ENCODE data around the gene RTP1.
"Not testable (repeated sequence)": the region's sequence is repeated elsewhere in the genome, so short reads cannot be mapped to it uniquely, and the experiment has no call there.

The RTP1 gene, protein sequence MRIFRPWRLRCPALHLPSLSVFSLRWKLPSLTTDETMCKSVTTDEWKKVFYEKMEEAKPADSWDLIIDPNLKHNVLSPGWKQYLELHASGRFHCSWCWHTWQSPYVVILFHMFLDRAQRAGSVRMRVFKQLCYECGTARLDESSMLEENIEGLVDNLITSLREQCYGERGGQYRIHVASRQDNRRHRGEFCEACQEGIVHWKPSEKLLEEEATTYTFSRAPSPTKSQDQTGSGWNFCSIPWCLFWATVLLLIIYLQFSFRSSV

GRCh38 chr3:187197335-187197649 is at the start of gene RTP1:
TSS of gene RTP1 (plus strand) at chr3:187197486. CDS start at chr3:187197516, 30 bp downstream.
- DNase-seq: no peak

DNA sequence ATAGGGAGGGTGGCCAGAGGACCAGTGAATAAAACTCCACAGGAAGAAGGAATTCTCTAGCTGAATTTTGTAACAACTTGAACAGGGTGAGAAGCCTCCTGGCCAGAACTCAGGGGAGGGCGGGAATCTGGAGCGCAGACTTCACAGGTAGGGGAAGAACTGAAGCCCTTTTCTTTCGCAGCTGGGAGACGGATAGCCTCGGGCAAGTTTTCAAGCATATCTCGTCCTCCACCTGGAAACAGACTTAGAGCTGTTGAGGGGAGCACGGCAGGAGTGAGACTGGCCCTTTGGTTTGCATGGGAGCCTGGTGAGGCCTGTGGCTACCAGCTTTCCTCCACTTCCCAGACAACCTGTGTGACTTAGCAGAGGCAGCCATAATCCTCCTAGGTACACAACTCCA is 47.1 kb upstream of the RTP1 start:
- DNase-seq: no peak

- DNase-seq: no peak
Measured at GRCh38 chr3:187150599-187150998, 46.7 kb upstream of the RTP1 start.

DNA sequence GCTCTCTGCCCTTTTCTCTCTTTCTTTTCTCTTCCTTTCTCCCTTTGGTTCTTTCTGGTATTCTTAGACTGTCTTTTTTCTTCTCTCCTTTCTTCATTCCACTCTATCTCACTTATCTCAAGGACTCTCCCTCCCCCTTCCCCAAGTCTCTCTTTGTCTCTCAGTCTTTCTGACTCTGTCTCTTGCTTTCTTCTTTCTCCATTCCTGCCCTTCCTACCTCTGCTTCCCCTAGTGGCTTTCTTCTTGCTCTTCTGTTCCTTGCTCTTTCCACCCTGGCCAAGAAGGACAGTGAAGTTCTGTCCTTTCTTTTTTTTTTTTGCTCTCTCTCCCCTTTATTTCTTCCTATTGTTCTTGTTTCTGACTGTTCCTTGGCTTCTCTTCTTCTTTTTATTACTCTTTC is 35.7 kb upstream of the RTP1 start:
- DNase-seq: no peak

DNA sequence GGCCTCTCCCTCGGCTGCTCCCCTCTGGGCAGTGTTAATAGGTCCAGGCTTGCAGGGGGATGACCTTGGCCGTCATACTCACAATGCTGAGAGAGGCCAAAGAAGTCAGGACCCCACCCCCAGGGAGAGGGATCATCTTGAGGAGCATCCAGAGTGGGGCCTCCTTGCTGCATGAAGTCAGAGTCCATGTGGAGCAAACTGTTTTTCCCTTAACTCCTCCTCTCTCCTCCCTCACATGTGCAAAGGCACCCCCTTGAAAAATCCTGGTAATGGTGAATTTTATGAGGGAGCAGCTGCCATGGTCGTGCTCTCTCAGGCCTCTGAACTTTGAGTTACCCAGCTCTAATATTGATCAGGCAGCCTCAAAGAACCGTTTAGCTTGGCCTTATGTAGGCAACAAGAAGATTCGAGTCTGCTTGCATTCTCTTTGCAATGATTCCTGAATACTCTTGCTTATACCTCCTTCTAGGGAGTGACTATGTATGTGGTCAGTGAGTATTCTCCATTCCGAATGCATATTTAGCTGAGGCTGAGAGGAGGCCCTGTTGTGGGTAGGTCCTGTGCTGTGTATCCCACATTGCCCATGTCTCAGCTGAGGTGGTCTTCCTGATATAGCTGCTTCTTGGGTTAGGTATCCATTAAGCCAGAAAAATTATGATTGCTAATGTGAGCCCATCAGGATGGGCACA is 34.9 kb upstream of the RTP1 start:
- no peak for DNase-seq

GRCh38 chr3:187165144-187165543 is 32.1 kb upstream of the RTP1 start:
- DNase-seq: no peak

- DNase-seq: no peak
Measured at GRCh38 chr3:187166750-187167149, 30.5 kb upstream of the RTP1 start.

DNA sequence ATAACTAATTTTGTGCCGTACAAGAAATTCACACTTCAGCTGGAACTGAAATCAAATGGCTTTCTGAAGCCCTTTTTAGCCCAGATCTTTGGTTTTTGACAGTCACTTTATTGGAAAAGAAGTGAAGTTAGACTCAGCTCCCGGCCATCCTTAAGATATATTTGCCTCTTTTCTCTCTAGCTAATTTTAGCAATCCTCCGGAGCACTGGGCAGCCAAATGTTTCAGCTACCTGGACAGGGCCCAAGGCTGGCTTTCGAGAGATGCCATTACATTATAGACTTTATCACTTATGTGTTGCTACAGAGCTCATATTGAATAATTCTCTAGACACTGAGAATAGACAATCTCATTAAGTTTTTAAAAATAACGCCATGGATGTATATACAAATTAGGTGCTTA is 29.5 kb upstream of the RTP1 start:
- no peak for DNase-seq

GRCh38 chr3:187169231-187169960 is 27.9 kb upstream of the RTP1 start:
- DNase-seq: no peak

- DNase-seq: not testable (repeated sequence)
Measured at GRCh38 chr3:187170911-187171310, 26.4 kb upstream of the RTP1 start.

- DNase-seq: no peak
Measured at GRCh38 chr3:187172929-187173328, 24.4 kb upstream of the RTP1 start.

GRCh38 chr3:187181454-187182170 is 15.7 kb upstream of the RTP1 start:
- DNase-seq: no peak

DNA sequence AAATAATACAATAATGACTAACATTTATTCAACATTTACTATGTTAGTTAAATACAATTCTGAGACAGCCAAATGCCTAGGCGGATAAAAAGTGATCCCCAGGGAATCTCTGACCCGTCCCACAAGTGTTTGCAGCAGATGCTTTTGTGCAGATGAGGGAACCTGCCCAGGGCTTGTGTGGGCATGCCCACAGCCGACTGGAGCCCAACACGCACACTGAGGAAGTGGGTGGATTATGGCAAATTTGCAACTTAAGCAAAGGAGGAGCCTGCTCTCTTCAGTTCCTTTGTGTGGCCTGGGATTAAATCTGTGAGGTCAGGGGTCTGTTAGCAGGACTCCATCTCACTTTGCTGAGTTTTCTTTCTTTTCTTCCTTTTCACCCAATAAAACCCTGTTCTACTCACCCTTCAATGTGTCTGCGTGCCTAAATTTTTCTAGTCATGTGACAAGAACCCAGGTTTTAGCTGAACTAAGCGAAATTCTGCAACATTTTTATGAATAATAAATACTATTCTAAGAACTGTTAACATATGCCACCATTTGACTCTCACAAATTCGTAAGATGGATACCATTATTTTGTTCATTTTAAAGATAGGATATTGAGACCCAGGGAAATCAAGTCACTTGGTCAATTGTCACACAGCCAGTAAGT is 13.9 kb upstream of the RTP1 start:
- DNase-seq: no peak

GRCh38 chr3:187183903-187184302 is 13.4 kb upstream of the RTP1 start:
- DNase-seq: no peak

DNA sequence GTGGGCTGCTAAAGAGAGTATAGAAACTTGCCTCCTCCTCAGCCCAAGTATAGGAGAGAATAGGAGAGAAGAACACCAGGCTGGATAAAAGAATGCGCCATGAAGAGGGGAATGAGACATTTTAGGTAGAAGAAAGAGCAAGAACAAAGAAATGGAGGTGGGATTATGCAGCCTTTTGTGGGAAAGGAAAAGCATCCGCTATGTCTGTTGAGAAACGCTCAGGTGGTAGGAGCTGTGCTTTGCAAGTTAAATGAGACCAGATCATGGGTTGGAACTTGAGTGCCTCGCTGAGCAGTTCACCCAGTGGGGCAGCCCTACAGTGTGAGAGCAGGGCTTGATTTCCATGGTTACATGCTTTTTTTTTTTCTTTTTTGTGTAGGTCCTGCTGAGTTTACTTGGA is 11.5 kb upstream of the RTP1 start:
- no peak for DNase-seq

DNA sequence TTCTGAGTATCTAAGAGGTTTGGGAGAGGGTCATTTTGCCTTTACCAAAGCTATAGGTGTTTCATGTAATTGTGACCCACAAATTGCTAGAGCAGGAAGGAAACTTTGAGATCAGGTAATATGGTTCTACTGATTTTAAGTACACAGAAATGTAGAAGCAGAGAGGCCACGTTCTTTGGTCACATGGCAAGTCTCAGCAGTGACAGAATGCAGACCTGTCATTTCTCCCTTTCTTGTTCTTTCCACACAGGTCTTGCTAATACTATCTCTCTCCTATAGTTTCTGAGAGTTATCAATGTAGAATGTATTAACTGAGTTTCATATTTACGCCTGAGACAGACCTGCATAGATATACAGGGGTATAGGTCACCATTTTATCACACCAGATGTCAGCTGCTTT is 10.9 kb upstream of the RTP1 start:
- no peak for DNase-seq

DNA sequence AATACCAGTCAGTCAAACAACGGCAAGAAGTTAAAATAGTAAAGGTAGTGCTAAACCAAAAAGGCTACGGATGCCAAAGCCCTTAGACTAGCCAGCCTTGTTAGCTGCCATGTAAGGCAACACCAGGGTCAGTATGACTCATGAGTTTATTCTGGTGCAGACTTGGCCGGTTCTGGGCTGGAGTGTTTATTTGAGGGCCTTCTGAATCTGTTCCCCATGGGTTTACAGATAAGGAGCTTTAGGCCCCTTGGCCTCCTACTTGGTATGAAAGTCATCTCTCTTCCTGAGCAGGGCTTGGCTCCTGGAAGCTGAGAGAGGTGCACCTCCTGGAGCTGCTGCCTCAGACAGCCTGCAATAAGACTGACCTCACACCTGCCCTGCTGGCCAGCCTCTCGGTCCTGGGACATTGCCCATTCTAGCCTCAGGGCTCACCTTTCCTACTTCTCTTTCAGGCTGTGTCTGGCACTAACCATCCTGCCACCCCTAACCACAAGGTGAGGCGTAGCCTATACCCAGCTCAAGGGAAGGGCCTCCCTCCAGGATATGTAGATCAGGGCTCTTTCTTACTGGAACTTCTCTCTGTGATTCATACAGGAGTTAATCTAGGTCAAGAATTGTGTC is 10.4 kb upstream of the RTP1 start:
- no peak for DNase-seq

DNA sequence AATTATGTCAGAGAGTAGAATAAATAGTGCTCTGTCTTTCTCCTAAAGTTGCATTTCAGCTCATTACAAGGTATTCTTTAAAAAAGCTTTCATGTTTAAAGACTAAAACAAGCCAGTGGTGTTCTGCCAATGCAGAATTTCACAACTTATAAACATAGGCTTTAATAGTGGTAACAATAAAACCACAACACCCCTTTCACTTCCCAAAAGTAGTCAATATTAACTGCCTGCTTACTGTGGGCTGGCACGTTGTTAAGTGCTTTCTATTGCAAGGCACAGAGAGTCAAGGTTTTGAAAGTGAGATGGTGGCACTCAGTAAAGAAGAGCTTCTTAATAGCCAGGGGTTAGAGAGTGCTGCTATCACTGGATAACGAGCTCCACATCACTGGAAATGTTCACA is 8.4 kb upstream of the RTP1 start:
- DNase-seq: no peak

DNA sequence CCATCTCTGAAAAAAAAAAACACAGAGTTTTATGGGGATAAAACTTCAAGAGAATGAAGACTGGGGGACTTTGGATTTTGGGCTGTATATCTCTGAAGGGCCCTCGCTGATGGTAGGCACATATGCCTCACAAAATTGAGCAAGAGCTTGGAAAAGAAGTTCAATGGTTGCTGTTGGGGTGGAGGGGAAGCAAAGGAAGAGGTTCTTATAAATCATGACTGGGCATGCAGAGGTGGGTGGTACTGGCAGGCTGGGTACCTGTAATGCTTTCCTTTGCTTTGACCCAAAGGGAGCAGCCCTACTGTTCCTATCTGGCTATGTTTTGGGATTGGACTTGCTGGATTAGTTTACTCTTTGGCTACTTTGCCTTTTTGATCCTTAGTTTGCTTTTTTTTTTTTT is 6.0 kb upstream of the RTP1 start:
- no peak for DNase-seq

GRCh38 chr3:187193181-187193580 is 4.1 kb upstream of the RTP1 start:
- no peak for DNase-seq

DNA sequence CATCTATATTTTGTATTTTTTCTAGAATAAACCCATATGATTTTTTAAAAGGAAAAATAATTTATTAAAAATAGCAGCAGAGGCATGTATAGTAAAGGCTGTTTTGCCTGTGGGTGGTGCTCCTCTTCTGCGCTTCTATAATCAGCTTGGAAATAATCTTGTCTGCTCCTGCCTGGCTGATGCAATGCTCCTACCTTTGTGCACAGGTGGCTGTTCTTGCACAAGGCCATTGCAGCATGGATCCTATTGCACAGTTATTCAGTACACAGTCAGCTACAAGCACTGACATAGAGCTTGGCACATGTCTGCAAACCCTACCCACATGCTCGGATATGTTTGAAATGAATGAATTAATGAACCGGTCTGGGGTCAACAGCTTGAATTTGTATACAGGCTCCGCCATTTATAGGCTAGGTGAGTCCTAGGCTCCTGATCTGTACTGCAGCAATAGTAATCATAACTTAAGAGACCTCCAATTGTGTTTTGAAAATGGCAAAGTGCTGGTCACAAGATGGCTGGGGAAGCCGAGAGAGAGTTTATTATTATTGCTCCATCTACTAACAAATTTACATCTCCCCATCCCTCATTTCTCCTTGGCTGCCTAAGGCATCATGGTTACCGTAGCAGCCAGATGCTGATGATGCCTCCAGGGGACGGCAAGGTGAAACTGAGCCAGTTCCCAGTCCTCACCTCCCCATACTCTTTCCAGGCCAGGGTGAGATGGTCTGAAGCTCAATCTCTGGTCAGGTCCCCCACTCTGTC is 532 bp upstream of the RTP1 start:
- no peak for DNase-seq

- DNase-seq: no peak
Measured at GRCh38 chr3:187198490-187198889, 1.2 kb downstream of the RTP1 start.
